Middle frontal gyrus (tissue), 1 donor: ENCODE data around the gene TTC33.
"Not testable (repeated sequence)": the region's sequence is repeated elsewhere in the genome, so short reads cannot be mapped to it uniquely, and the experiment has no call there.

Experiments
- DNase-seq: peaks from one replicate; pipeline ENCODE4 v3.0.0-alpha.2; 2015; ENCODE audit warnings: low spot score; ENCODE audit errors: extremely low spot score

The TTC33 gene

GRCh38 chr5:40780199-40780598 is 24.4 kb upstream of the TTC33 start:
- no peak for DNase-seq

GRCh38 chr5:40779561-40779960 is 23.8 kb upstream of the TTC33 start:
- no peak for DNase-seq

- DNase-seq = no peak
Observed at GRCh38 chr5:40778133-40778532, 22.4 kb upstream of the TTC33 start.

GRCh38 chr5:40776658-40776977 is 20.9 kb upstream of the TTC33 start:
- no peak for DNase-seq

GRCh38 chr5:40775846-40776657 is 20.3 kb upstream of the TTC33 start:
- DNase-seq = no peak

- no peak for DNase-seq
Observed at GRCh38 chr5:40775085-40775845, 19.5 kb upstream of the TTC33 start.

- DNase-seq = no peak
Observed at GRCh38 chr5:40774623-40775022, 18.9 kb upstream of the TTC33 start.

- DNase-seq = no peak
Observed at GRCh38 chr5:40770764-40771163, 15.0 kb upstream of the TTC33 start.

GRCh38 chr5:40762705-40763104 is 6.9 kb upstream of the TTC33 start:
- DNase-seq = no peak

- DNase-seq = no peak
Observed at GRCh38 chr5:40757400-40757799, 1.6 kb upstream of the TTC33 start.

GRCh38 chr5:40755093-40755406 is 711 bp downstream of the TTC33 start:
- peak; percentile 50 for DNase-seq

GRCh38 chr5:40754381-40755092 is 1.2 kb downstream of the TTC33 start:
- no peak for DNase-seq

GRCh38 chr5:40746703-40747102 is 9.1 kb downstream of the TTC33 start:
- no peak for DNase-seq

- DNase-seq = no peak
Observed at GRCh38 chr5:40743771-40744170, 12.0 kb downstream of the TTC33 start.

- DNase-seq = no peak
Observed at GRCh38 chr5:40738502-40738901, 17.3 kb downstream of the TTC33 start.

GRCh38 chr5:40736103-40736875 is 19.5 kb downstream of the TTC33 start:
- peak; percentile 27 for DNase-seq

GRCh38 chr5:40735609-40736008 is 20.2 kb downstream of the TTC33 start:
- no peak for DNase-seq

- DNase-seq = no peak
Observed at GRCh38 chr5:40734986-40735385, 20.8 kb downstream of the TTC33 start.

- DNase-seq = no peak
Observed at GRCh38 chr5:40733879-40734563, 21.7 kb downstream of the TTC33 start.

- DNase-seq = no peak
Observed at GRCh38 chr5:40733434-40733833, 22.3 kb downstream of the TTC33 start.

GRCh38 chr5:40722497-40722911 is 33.3 kb downstream of the TTC33 start:
- DNase-seq = not testable (repeated sequence)
